NCI-H1092 (cell line): ENCODE data around the gene SLC51A.
"Not testable (repeated sequence)": the region's sequence is repeated elsewhere in the genome, so short reads cannot be mapped to it uniquely, and the experiment has no call there.

Experiments
- DNase-seq: peaks from one replicate; lab custom pipeline; 2025; lab: John Stamatoyannopoulos, UW

SLC51A gene

DNA sequence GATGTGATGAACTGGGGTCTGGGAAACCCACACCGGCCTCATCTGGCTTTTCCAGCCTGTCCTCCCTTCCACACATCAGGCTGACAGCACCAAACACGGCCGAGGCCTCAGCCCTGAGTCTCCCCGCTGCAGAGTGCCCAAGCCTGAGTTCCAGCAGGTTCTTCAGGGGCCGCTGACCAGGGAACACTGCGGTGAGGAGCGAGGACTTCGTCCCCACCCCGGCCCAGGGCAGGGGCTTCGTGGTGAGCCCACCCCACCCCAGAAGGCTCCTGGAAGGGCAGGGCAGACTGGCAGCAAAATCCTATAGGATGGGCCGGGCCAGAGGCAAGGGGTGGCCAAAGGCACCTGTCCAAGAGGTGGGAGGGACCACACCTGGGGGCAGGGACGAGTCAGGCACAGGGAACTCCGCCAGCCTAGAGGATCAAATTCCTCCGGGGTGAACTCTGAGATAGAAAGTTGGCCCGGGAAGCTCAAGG is at the start of gene SLC51A:
SLC51A (plus strand) TSS at position 446 of the 476 bp plus-strand sequence. CDS start 179 bp downstream, outside the sequence.
- DNase-seq, result no peak

- no peak for DNase-seq
Measured at GRCh38 chr3:196166741-196167140, 49.6 kb upstream of the SLC51A start.

- DNase-seq, result peak; percentile 99
Measured at GRCh38 chr3:196168808-196169391, 47.4 kb upstream of the SLC51A start.

- no peak for DNase-seq
Measured at GRCh38 chr3:196169836-196170240, 46.5 kb upstream of the SLC51A start.

DNA sequence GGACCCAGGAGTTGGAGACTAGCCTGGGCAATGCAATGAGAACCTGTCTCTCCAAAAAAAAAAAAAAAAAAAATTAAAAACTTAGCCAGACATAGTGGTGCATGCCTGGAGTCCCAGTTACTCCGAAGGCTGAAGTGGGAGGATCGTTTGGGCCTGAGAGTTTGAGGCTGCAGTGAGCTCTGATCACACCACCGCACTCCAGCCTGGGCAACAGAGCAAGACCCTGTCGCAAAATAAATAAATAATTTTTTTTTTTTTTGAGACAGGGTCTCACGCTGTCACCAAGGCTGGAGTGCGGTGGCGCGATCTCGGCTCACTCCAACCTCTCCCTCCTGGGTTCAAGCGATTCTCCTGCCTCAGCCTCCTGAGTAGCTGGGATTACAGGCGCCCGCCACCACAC is 46.0 kb upstream of the SLC51A start:
- not testable (repeated sequence) for DNase-seq

DNA sequence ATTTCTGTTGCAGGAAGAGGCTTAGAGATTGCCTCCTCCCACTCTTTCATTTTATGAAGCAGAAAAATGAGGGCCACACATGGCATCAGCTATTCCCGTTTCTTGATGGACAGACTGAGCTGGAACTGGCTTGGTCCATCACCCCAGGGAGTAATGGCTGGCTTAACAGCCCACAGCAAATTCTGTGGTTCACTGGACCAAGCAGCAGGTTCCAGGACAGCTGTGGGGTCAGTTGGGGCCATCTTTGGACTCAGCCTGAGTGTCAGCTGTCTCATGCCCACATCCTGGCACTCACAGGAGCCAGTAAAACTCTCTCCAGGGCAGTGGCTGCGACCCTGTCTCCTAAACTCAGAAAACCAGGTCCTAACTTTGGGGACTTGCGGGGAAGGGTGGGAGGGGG is 41.7 kb upstream of the SLC51A start:
- DNase-seq, result no peak

DNA sequence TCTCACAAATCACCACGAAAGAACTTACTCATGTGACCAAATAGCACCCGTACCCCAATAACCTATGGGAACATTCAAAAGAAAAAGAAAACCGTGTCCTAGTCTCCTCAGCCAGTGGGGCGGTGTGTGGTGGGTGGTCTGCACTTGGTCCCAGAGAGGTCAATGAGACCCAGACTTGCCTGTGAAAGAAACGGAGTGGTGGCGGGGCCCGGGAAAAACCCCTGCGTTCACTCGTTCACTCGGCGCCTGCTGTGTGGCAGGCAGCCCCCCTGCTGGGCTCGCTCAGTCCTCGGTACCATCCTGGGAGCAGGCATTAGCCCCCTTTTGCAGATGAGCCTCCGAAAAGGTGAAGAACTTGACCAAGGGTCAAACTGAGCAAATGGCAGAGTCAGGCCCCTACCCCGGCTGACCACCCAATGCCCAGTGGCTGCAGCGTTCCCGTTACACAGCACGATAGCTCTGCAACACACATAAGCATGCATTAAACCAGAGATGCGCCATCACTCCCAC is 41.2 kb upstream of the SLC51A start:
- DNase-seq, result no peak

- DNase-seq, result no peak
Measured at GRCh38 chr3:196175722-196176121, 40.6 kb upstream of the SLC51A start.

DNA sequence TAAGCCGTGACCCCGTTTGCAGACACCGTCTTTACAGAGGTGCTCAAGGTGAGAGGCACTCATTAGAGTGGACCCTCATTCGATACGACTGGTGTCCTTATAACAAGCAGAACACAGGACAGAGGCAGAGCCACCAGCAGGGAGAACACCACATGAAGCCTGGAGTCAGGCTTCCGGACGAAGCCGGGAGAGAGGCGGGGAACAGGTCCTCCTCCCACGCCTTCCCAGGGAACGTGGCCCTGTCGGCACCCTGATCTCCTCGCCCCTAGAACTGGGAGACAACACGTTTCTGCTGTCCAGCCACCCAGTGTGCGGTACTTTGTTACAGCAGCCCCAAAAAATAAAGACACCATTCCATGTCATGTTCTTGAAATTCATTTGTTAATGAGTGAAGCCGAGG is 38.8 kb upstream of the SLC51A start:
- no peak for DNase-seq

- DNase-seq, result no peak
Measured at GRCh38 chr3:196177967-196178366, 38.4 kb upstream of the SLC51A start.

DNA sequence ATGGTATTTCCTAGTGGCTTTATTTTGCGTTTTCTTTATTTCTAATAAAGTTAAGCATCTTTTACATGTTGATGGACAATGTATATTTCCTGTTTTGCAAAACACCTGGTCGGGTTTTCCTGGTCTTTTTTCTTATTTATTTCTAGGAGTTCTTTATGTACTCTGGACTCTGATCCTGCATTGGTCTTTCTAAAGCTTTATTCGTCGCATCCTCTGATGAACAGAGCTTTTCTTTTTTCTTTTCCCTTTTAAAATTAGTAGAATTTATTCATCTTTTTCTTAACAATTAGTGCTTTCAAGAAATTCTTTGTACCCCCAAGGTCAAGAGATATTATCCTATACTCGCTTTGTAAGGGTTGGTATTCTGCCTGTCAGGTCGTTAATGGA is 37.3 kb upstream of the SLC51A start:
- no peak for DNase-seq

- DNase-seq, result peak; percentile 40
Measured at GRCh38 chr3:196179380-196180308, 36.7 kb upstream of the SLC51A start.

DNA sequence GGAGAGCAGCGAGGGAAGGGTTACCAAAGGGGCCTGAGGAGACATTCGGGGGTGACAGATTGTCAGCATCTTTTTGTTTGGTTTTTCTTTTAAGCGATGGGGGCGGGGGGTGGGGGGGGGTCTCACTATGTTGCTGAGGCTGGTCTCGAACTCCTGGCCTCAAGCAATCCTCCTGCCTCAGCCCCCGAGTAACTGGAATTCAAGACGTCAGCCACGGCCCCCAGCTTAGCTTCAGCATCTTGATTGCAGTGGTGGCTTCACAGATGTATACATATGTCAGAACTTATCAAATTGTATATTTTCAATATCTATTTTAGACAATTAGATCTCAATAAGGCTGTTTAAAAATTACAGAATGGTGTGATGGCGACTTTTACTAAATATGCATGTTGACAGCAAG is 36.0 kb upstream of the SLC51A start:
- DNase-seq, result no peak

- no peak for DNase-seq
Measured at GRCh38 chr3:196181127-196181546, 35.2 kb upstream of the SLC51A start.

GRCh38 chr3:196184169-196184432 is 32.2 kb upstream of the SLC51A start:
- DNase-seq, result not testable (repeated sequence)

DNA sequence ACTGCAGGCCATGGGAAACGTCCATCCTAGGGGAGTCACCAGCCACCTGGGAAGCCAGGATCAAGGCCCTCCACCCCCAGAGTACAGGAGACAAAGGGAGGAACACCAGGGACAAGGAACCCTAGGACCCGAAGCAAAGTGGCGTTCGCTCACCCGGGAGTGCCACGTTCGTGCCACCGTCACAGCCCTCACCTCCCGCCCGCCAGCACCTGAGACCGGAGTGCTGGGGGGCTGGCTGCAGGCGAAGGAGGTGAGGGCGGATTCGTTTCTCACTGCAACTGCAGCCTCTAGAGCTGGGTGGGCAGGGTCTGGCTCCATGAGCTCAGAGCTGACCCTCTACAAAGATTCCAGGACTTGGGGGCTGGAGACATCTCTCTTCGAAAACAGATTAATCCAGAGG is 31.5 kb upstream of the SLC51A start:
- DNase-seq, result no peak

DNA sequence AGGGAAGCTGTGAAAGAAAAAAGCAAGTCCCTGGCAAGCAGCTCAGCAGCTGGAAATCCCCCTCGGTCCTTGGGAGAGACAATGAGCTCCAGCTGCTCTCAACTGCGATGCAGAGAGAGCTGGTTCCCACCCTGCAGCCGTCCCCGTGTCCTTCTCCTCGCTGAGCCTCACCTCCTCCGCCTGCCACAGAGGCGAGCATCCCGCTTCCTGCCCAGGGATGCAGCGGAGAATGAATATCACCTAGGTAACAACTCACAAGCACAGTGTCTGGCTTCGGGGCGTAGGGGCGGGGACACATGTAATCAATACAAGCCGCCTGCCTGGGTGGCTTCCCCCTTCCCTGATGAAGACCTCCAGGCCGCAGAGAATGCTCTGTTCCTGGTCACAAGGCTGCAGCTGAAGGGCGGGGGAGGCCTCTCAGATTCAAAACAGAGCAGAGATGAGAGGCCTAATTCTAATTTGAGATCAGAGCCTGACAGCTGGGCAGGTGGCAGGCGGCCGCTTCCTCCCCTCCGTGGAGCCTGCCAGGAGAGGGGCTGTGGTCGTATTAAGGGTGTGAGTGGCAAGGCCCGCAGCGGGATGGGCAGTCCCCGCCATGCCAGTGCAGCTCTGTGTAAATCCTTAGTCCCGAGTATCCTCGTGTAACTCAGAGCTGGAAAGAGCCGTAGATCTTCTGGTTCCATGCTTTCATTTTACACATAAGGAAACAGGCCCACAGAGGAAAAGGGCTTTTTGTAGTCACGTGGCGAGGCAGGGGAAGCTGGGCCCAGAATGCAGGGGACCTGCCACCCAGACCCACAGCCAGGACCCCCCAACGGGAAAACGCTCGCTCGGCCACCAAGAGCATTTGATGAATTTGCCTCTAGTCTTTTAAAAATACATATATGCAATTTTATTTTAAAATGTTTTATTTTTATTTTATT is 29.4 kb upstream of the SLC51A start:
- DNase-seq, result peak; percentile 74

- DNase-seq, result no peak
Measured at GRCh38 chr3:196189566-196190347, 26.6 kb upstream of the SLC51A start.

- no peak for DNase-seq
Measured at GRCh38 chr3:196192036-196192523, 24.3 kb upstream of the SLC51A start.

- DNase-seq, result no peak
Measured at GRCh38 chr3:196192524-196193051, 23.7 kb upstream of the SLC51A start.

GRCh38 chr3:196193133-196193735 is 23.1 kb upstream of the SLC51A start:
- no peak for DNase-seq
